HG03139 (cell line): Measurements from ENCODE around the gene NBPF6.
"Not testable (repeated sequence)": the region's sequence is repeated elsewhere in the genome, so short reads cannot be mapped to it uniquely, and the experiment has no call there.

Experiments used
- ATAC-seq: cut with Tn5 transposase; IDR thresholded peaks from one replicate; pipeline ENCODE4 v1.9.1; 2021; ENCODE audit not compliant: unreplicated experiment

The NBPF6 gene

DNA sequence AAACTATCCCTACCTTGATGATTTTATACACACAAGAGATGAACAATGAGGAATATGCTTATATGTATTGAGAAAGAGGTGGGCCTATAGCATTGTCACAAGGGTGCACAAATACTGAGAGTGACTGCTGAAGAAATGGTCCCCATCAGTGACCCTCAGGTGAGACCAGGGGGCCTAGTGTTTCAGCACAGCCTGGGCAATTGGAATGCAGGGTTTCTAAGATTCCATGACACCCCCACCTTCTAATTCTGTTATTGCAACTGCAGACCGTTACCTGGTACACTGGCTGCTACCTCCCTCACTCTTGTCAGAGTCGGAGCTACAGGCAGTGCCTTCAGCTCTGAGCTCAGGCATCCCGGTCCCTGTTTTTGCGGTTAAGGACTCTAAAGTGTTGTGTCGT, at the start of gene NBPF6:
TSS of gene NBPF6 (plus strand) at position 301 of the 400 bp plus-strand sequence. CDS start 259 bp downstream, outside the sequence.
- ATAC-seq: not testable (repeated sequence)

DNA sequence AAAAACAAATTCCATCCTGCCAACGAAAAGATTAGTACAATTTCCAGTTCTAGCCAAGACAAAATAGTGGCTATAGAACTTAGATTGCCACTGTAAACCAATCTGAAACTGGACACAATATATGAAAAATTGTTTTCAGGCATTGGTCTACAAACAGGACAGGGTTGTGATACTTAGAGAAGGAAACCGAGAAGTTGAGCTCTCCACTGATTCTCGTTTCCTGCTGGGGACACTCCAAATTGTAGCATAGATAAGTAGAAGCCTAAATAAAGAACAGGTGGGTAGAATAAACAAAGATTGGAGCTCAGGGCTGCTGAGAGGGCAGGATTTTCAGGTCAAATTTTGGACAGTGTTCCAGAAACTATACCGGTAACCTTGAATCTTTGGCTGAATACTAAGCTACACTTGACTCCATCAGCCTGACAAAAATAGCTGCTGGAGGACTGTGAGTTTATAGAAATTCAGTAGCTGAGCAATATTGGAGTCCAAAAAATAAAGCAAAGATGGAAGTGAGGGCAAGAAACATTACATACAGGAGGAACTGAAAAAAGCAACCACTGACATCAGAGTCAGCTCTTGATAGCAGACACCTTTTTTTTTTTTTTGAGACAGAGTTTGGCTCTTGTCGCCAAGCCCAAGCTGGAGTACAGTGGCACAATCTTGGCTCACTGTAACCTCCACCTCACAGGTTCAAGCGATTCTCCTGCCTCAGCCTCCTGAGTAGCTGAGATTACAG, 38.9 kb upstream of the NBPF6 start:
- not testable (repeated sequence) for ATAC-seq

DNA sequence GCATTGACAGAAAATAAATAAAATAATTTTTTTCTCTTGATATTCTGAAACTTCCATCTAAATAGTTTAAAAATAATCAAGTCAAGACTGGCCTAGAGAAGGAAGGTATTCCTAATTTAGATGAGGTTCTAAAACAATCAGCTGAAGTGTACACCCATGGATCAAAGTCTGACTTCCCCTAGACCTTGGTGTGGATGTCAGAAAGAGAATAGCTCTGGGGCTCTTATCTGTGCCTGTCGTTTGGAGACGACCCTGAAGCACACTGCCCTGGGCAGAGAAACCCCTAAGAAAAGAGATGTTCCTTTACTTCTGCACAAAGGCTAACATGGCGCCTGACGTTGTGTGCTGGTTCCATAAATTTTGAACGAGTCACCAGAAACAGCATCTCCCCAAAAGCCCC, 30.0 kb upstream of the NBPF6 start:
- not testable (repeated sequence) for ATAC-seq

- ATAC-seq: not testable (repeated sequence)
Measured at GRCh38 chr1:108421061-108421916, 28.9 kb upstream of the NBPF6 start.

DNA sequence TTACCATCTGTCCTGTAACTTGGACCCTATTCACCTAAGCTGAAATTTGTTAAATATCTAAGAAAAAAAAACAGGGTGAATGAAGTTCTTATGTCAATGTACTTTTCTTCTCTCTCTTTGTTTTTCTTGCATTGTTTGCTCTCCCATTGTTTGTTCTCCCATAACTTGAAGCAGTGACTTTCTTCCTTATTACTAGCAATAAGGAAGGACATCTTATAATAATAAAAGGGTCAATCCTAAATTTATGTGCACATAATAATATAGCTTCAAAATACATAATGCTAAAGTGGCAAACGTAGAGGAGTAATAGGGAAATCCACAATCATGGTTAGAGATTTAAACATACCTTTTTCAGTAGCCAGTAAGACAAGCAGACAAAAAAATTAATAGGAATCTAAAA, 23.3 kb upstream of the NBPF6 start:
- not testable (repeated sequence) for ATAC-seq

DNA sequence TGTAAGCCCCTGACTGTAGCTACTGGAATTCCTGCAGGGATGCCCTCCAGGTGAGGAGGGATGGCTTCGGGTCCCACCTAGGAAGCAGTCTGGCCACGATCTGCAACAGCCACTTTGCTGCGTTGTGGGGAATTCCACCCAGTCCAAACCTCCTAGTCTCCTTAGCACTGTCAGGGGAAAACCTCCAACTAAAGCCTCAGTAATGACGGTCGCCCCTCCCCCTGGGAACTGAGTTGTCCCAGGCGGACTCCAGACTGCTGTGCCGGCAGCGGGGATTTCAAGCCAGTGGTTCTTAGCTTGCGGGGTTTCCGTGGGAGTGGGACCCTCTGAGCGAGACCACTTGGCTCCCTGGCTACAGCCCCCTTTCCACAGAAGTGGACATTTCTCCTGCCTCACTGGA, 18.1 kb upstream of the NBPF6 start:
- ATAC-seq: not testable (repeated sequence)

DNA sequence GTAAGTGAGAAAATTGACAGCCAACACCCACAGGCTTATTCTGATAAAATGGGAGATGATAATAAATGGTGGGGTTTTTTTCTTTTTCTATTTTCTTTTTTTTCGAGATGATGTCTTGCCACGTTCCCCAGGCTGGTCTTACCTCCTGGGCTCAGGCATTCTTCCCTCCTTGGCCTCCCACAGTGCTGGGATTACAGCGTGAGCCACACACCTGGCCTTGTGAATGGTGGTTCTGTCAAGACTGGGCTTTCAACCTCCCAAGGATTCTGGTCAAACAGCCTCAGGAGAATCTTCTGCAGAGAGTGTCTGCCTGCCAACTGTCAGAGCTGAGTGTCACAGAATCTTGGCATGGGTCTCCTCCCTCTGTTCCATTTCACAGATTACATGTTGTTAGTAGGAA, 16.7 kb upstream of the NBPF6 start:
- not testable (repeated sequence) for ATAC-seq

- ATAC-seq: peak; percentile 92
Measured at GRCh38 chr1:108438536-108438935, 11.6 kb upstream of the NBPF6 start.

- ATAC-seq: not testable (repeated sequence)
Measured at GRCh38 chr1:108454521-108454920, 4.4 kb downstream of the NBPF6 start.

DNA sequence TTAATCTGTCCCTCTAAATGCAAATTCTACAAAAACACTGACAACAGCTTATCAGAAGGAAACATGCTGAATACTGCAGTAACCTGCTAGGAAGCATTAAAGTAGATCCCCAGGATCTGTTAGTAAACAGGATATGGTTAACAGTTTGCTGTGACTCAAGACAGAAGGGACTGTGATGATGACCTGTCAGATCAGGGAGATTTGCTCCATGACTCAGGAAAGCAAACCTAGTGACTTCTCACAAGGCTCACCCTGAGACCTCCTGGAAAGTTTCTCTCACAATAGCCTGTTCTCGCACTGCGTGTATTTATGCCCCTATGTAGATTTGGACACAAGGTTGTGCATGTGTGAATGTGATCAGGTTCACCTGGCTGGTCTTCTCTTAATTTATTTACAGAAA, 8.5 kb downstream of the NBPF6 start:
- ATAC-seq: not testable (repeated sequence)

DNA sequence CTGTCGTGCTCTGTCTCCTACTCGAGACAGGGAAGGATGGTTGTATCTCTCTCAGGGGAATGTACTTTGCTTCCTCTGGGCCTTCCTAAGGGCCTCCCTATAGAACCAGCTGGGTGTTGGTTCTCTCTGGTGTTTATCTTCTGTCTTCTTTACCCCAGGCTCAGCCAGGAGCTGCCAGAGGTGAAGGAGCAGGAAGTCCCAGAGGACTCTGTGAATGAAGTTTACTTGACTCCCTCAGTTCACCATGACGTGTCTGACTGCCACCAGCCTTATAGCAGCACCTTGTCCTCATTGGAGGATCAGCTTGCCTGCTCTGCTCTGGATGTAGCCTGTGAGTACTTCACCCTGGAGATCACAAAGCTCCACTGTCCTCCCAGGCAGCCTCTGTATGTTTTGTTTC, 11.6 kb downstream of the NBPF6 start:
- ATAC-seq: not testable (repeated sequence)

- ATAC-seq: not testable (repeated sequence)
Measured at GRCh38 chr1:108463962-108464361, 13.8 kb downstream of the NBPF6 start.

- not testable (repeated sequence) for ATAC-seq
Measured at GRCh38 chr1:108466166-108466565, 16.0 kb downstream of the NBPF6 start.

GRCh38 chr1:108467155-108467554, 17.0 kb downstream of the NBPF6 start:
- ATAC-seq: not testable (repeated sequence)

DNA sequence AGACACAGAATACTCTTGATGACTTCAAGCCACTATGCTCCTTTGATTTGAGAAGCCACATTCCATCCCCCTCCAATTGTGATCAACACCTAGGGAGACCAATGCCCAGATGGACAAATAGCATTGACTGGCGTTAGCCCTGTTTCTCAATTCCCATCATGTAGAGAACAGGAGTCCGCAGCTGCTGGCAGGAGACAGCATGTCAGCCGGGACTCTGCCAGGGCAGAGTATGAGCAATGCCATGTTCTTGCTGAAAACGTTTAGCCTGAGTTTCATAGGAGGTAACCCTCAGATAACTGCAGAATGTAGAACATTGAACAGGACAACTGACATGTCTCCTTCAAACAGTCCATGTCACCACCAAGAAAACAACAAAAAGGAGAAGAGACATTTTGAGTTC, 20.6 kb downstream of the NBPF6 start:
- not testable (repeated sequence) for ATAC-seq

DNA sequence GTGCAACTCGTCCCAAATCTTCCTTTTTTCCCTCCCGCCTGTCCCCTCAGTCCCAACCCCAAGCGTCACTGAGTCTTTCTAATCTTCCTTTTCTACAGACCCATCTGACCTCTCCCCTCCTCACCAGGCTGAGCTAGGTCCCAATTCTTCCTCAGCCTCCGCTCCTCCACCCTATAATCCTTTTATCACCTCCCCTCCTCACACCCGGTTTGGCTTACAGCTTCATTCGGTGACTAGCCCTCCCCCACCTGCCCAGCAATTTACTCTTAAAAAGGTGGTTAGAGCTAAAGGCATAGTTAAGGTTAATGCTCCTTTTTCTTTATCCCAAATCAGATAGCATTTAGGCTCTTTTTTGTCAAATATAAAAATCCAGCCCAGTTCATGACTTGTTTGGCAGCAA, 24.4 kb downstream of the NBPF6 start:
- not testable (repeated sequence) for ATAC-seq

DNA sequence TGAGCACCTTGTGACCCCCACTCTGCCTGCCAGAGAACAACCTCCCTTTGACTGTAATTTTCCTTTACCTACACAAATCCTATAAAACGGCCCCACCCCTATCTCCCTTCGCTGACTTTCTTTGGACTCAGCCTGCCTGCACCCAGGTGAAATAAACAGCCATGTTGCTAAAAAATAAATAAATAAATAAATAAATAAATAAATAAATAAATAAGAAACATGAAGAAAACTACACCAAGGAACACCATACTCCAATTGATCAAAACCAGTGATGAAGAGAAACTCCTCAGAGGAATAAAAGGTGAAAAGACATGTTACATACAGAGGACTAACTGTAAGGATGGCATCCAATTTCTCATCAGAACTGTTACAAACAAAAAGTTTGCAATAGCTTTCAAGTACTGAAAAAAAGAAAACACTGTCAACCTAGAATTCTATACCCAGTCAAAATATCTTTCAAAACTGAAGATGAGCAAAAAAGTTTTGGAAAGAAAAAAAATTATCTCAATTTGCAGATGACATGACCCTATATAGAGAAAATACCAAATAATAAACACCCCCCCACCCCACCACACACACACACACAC, 28.4 kb downstream of the NBPF6 start:
- no peak for ATAC-seq

DNA sequence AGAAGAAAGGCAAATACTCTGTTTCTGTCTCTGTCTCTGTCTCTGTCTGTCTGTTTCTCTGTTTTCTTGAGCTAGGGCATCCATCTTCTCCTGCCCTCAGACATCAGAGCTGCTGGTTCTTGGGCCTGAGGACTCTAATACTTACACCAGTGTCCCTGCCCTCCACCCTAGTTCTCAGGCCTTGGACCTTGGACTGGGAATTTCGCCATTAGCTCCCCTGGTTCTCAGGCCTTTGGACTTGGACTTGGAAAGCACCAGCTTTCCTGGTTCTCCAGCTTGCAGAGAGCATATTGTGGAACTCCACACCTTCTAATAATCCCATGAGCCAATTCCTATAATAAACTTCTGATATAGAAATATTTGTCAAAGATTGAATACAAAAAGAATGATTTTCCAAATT, 32.6 kb downstream of the NBPF6 start:
- ATAC-seq: no peak

GRCh38 chr1:108485990-108486389, 35.8 kb downstream of the NBPF6 start:
- not testable (repeated sequence) for ATAC-seq

DNA sequence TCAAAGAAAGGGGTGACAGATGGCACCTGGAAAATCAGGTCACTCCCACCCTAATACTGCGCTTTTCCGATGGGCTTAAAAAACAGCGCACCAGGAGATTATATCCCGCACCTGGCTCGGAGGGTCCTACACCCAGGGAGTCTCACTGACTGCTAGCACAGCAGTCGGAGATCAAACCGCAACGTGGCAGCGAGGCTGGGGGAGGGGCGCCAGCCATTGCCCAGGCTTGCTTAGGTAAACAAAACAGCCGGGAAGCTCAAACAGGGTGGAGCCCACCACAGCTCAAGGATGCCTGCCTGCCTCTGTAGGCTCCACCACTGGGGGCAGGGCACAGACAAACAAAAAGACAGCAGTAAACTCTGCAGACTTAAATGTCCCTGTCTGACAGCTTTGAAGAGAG, 36.6 kb downstream of the NBPF6 start:
- ATAC-seq: not testable (repeated sequence)

DNA sequence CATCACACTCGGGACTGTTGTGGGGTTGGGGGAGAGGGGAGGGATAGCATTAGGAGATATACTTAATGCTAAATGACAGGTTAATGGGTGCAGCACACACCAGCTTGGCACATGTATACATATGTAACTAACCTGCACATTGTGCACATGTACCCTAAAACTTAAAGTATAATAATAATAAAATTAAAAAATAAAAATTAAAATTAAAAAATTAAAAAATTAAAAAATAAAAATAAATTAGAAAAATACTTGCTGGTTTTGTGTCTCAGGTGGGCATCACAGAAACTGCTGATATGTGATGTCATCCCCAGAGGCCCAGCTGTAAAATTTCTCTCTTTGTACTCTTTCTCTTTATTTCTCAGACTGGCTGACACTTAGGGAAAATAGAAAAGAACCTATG, 44.9 kb downstream of the NBPF6 start:
- ATAC-seq: not testable (repeated sequence)
